K562 (cell line): ENCODE results near the gene OOEP. TPM values are rescaled to one million over a fixed set of nuclear protein-coding genes. Genes with fewer than 3 reads are reported as not detected.

Experiments
- CBX3 ChIP-seq, 2 experiments: IDR thresholded peaks; 1 replicate in 1 of 2; 2 replicates in 1 of 2; pipeline ENCODE4 v1.6.1; 2012; ENCODE audit warnings: inconsistent platforms in 2 of 2, low read length in 2 of 2, borderline replicate concordance in 1 of 2, control low read depth in 1 of 2
- ETS2 ChIP-seq: IDR thresholded peaks from 2 replicates; pipeline ENCODE4 v1.6.1; 2016; ENCODE audit warnings: borderline replicate concordance, missing genetic modification characterization, mild to moderate bottlenecking, moderate library complexity, missing compliant biosample characterization; ENCODE audit not compliant: poor library complexity, severe bottlenecking
- FOXA3 ChIP-seq, 2 experiments: fragments of 450-650 bp in 1 of 2; sonication (generic) in 1 of 2; formaldehyde crosslinking; IDR thresholded peaks in 1 of 2; conservative IDR thresholded peaks in 1 of 2; 2 replicates each; pipeline versions ENCODE4 v1.4.0 to v1.8.0; 2020 to 2022; ENCODE audit warnings: mild to moderate bottlenecking in 2 of 2, missing genetic modification reagents in 1 of 2
- HCFC1 ChIP-seq: IDR thresholded peaks from 2 replicates; pipeline ENCODE4 v1.6.1; 2012; ENCODE audit warnings: low read depth, low read length, improper control_type of control experiment
- HMG20B ChIP-seq: fragments of 250-450 bp; sonication (Bioruptor Pico); IDR thresholded peaks from 2 replicates; pipeline ENCODE4 v1.5.0; 2021; ENCODE audit warnings: mild to moderate bottlenecking
- JUN ChIP-seq, 2 experiments: sonication (generic) in 1 of 2; formaldehyde crosslinking in 1 of 2; IDR thresholded peaks; 2 replicates each; pipeline versions ENCODE4 v1.6.1 to v1.8.0; 2012 to 2022; ENCODE audit warnings: borderline replicate concordance in 2 of 2, mild to moderate bottlenecking in 2 of 2, improper control_type of control experiment in 1 of 2, low read depth in 1 of 2, low read length in 1 of 2, missing genetic modification reagents in 1 of 2
- MED1 ChIP-seq: sonication (generic); formaldehyde crosslinking; IDR thresholded peaks from 2 replicates; pipeline ENCODE4 v1.8.1; 2023; ENCODE audit warnings: missing genetic modification reagents, borderline replicate concordance
- PHB2 ChIP-seq: fragments of 450-650 bp; IDR thresholded peaks from 2 replicates; pipeline ENCODE4 v1.6.1; 2017; ENCODE audit warnings: low read depth
- POLR2G ChIP-seq: fragments of 200-400 bp; formaldehyde crosslinking; IDR thresholded peaks from 2 replicates; pipeline ENCODE4 v1.6.1; 2017; ENCODE audit warnings: low read depth, mild to moderate bottlenecking, antibody characterized with exemption, low read length, moderate library complexity
- VEZF1 ChIP-seq: fragments of 200-800 bp; sonication (Bioruptor generic); IDR thresholded peaks from 2 replicates; pipeline ENCODE4 v1.6.1; 2017; ENCODE audit warnings: missing genetic modification characterization, missing compliant biosample characterization
- ZNF239 ChIP-seq: fragments of 250-450 bp; sonication (Bioruptor Pico); IDR thresholded peaks from 2 replicates; pipeline ENCODE4 v1.4.0; 2020; ENCODE audit warnings: mild to moderate bottlenecking
- ZNF318 ChIP-seq, 2 experiments: fragments of 450-650 bp; IDR thresholded peaks; 2 replicates each; pipeline ENCODE4 v1.6.1; 2016; ENCODE audit warnings: mild to moderate bottlenecking in 2 of 2, borderline replicate concordance in 1 of 2, low read depth in 1 of 2, moderate library complexity in 1 of 2
- ZNF408 ChIP-seq: fragments of 250-450 bp; sonication (Bioruptor Pico); IDR thresholded peaks from 2 replicates; pipeline ENCODE4 v1.4.0; 2020; ENCODE audit warnings: low read depth, mild to moderate bottlenecking, moderate library complexity
- ZNF444 ChIP-seq: fragments of 250-450 bp; sonication (Bioruptor Pico); IDR thresholded peaks from 2 replicates; pipeline ENCODE4 v1.4.0; 2020; ENCODE audit warnings: mild to moderate bottlenecking, moderate library complexity
- ZNF76 ChIP-seq: fragments of 250-450 bp; sonication (Bioruptor Pico); IDR thresholded peaks from 2 replicates; pipeline ENCODE4 v1.4.0; 2020; ENCODE audit warnings: mild to moderate bottlenecking, moderate library complexity, borderline replicate concordance
- polyA plus RNA-seq, 8 experiments: library from polyadenylated mRNA; depleted of rRNA in 4 of 8; stranded (reverse) in 5 of 8; unstranded in 3 of 8; fragments of >200 nt; fragmentation: Nextera tagmentation in 2 of 8; fragmentation: Illumina TruSeq in 1 of 8; extraction: Ambion mirVana in 2 of 8; extraction: Trizol in 1 of 8; gene quantifications; 2 replicates each; pipeline versions ENCODE4 v1.2.1 to v1.2.3, GENCODE V29; 2011 to 2014; ENCODE audit warnings: inconsistent platforms in 1 of 8, missing spikeins in 1 of 8
- total RNA-seq, 7 experiments: library from RNA; depleted of rRNA in 6 of 7; stranded (reverse); fragments of >200 nt in 6 of 7; fragmentation: Illumina TruSeq in 2 of 7; extraction: Trizol in 2 of 7; gene quantifications; 2 replicates each; pipeline versions ENCODE4 v1.2.1 to v1.2.3, GENCODE V29; 2011 to 2021; ENCODE audit warnings: low replicate concordance in 1 of 7
- TF ChIP-seq, protein P1 (sequence below): sonication (generic); formaldehyde crosslinking; IDR thresholded peaks from 2 replicates; pipeline ENCODE4 v1.8.0; 2022; ENCODE audit warnings: missing genetic modification reagents, mild to moderate bottlenecking, borderline replicate concordance

OOEP gene
- total and polyA plus RNA-seq, 9 of the 15 experiments (the other 6 are each of a cell fraction or from before 2014, with no cell fraction given), result not detected

GRCh38 chr6:73388800-73389512 lies 19.3 kb upstream of the OOEP start (continued):
- TF ChIP-seq ZNF318 (IDR thresholded peaks at IDR 0.05; ENCODE audit: borderline replicate concordance in 1 of 2, low read depth in 1 of 2) (no peak), HMG20B (CRISPR knock-in tag) (no peak), ZNF76 (no peak), ZNF239 (CRISPR knock-in tag) (no peak; the same call in 1 of the 2 replicates), FOXA3 (CRISPR knock-in tag; conservative IDR thresholded peaks at IDR 0.05 in 1 of 2, IDR thresholded peaks at IDR 0.05 in 1 of 2) (no peak), HCFC1 (no peak), ETS2 (no peak), JUN (IDR thresholded peaks at IDR 0.05; ENCODE audit: borderline replicate concordance, low read depth, low read length) (0 out of 2 replicates have a peak, but pooled peaks have one; percentile 4), JUN (CRISPR knock-in tag; IDR thresholded peaks at IDR 0.05; ENCODE audit: borderline replicate concordance) (no peak), ZNF408 (CRISPR knock-in tag) (no peak), MED1 (no peak), ZNF444 (CRISPR knock-in tag) (no peak), POLR2G (peak; percentile 94), CBX3 (IDR thresholded peaks at IDR 0.05; ENCODE audit: borderline replicate concordance in 1 of 2, low read length in 2 of 2) (no peak; a peak in 1 of 3 replicates), PHB2 (no peak), VEZF1 (CRISPR knock-in tag) (peak; percentile 47)
- TF ChIP-seq, protein P1, sequence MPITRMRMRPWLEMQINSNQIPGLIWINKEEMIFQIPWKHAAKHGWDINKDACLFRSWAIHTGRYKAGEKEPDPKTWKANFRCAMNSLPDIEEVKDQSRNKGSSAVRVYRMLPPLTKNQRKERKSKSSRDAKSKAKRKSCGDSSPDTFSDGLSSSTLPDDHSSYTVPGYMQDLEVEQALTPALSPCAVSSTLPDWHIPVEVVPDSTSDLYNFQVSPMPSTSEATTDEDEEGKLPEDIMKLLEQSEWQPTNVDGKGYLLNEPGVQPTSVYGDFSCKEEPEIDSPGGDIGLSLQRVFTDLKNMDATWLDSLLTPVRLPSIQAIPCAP, result no peak
